Subcutaneous abdominal adipose tissue (tissue), 5 donors: ENCODE data around the gene PINLYP.
A peak's percentile ranks its signal among the peaks of the same experiment; 100 is the strongest.

ENCODE experiments used
- H3K27ac ChIP-seq: one replicate; pipeline ENCODE4 v1.7.0; 2013; ENCODE audit warnings: low read depth, mild to moderate bottlenecking, inconsistent platforms, low read length, moderate library complexity
- H3K27me3 ChIP-seq, 5 donors: one replicate each; pipeline ENCODE4 v1.7.0; 2013; ENCODE audit warnings: low read length in 5 of 5, inconsistent platforms in 1 of 5; ENCODE audit not compliant: control insufficient read depth in 5 of 5, insufficient read depth in 4 of 5
- H3K36me3 ChIP-seq, 5 donors: one replicate each; pipeline ENCODE4 v1.7.0; 2013; ENCODE audit warnings: low read length in 5 of 5; ENCODE audit not compliant: control insufficient read depth in 5 of 5, insufficient read depth in 5 of 5
- H3K4me1 ChIP-seq, 5 donors: one replicate each; pipeline ENCODE4 v1.7.0; 2013; ENCODE audit warnings: low read length in 5 of 5, mild to moderate bottlenecking in 3 of 5, moderate library complexity in 1 of 5; ENCODE audit not compliant: control insufficient read depth in 5 of 5, insufficient read depth in 5 of 5
- H3K4me3 ChIP-seq, 5 donors: one replicate each; pipeline ENCODE4 v1.7.0; 2013; ENCODE audit warnings: low read length in 5 of 5, low read depth in 1 of 5
- H3K9ac ChIP-seq, 5 donors: one replicate each; pipeline ENCODE4 v1.7.0; 2013; ENCODE audit warnings: low read length in 5 of 5, mild to moderate bottlenecking in 4 of 5, moderate library complexity in 3 of 5
- H3K9me3 ChIP-seq, 5 donors: one replicate each; pipeline ENCODE4 v1.7.0; 2013; ENCODE audit warnings: low read length in 5 of 5; ENCODE audit not compliant: control insufficient read depth in 5 of 5
- donor health status: healthy.
- donor health status: healthy.
- donor health status: healthy.
- donor health status: healthy.
- donor health status: healthy.

The PINLYP gene

DNA sequence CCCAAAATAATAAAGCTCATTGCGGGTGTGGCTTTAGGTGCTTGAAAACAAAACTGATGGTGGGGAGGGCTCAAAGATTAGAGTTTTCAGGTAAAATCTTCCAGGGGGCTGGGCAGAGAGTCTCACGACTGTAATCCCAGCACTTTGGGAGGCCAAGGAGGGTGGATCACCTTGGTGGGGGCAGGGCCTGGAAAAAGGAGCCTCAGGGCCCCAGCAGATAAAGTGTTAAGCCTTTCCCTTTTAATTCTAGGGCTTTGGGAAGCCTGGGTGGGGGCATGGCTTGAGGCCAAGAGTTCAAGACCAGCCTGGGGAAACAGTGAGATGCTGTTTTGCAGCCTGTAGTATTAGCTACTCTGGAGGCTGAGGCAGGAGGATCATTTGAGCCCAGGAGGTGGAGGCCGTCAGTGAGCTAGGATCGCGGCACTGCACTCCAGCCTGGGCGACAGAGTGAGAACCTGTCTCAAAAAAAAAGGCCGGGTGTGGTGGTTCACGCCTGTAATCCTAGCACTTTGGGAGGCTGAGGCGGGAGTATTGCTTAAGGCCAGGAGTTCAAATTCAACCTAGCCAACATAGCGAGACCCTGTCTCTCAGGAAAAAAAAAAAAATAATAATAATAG lies 18.6 kb downstream of the PINLYP start:
- Histone ChIP-seq H3K36me3 (peaks cover 0 to 50% (median 39%) of the 10 kb centered on the region in 5 donors), H3K9ac (peak overlapping the region in 4 of 5 donors; percentile 63 to 94 (median 89)), H3K4me1 (peaks cover 8 to 48% (median 40%) of the 10 kb centered on the region in 5 donors)

DNA sequence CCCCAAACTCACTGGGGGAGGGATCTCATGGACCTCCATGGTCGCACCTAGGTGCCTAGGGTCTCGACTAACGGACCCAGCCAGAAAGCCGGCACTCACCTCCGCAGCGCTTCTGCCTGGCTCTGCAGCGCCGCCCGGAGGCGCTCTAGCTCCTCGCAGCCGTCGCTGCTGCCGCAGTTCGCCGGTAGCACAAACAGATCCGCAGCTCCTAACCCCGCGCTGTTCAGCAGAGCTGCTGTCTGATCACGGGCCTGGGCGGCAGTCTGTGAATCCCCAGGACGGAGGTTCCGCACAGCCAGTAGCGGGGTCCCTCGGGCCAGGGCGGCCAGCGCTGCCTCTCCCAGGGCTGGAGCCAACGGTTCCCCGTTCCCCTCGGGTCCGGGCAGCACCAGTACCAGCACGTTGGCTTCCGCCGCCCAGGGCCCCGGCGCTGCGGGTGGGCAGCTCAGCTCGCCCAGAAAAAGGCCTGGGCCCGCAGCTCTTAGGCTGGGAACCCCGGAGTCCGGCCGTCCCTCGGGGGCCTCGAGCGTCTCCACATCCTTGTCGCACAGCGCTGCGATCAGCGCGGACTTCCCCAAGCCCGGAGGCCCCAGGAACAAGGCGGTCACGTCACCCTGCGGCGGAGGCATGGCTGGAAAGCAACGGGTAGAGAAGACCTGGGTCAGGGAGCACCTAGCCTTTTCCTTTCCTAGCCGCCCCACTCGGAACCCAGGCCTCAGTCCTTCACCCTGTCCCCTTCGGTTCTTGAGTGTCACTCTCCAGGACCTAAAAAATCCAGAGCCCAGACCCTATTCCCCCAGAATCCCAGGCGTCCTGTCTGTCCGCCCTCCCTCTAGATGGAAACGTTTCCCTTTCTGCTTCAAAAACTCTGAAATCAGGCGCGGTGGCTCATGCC lies 19.4 kb downstream of the PINLYP start:
- peak overlapping the region; percentile 84 to 94 (median 90) for H3K9ac ChIP-seq
- peaks cover 8 to 48% (median 40%) of the 10 kb centered on the region in 5 donors for H3K4me1 ChIP-seq
- H3K4me3 ChIP-seq: peak overlapping the region; percentile 60 to 88 (median 82)
- H3K9me3 ChIP-seq: no peaks in the 10 kb centered on the region
- no peaks in the 10 kb centered on the region for H3K27me3 ChIP-seq
- H3K27ac ChIP-seq: peak overlapping the region; percentile 89
- H3K36me3 ChIP-seq: peaks cover 0 to 56% (median 45%) of the 10 kb centered on the region in 5 donors

More for the DNA sequence above, 18.6 kb downstream of the PINLYP start:
- peak overlapping the region; percentile 11 to 82 (median 70) for H3K4me3 ChIP-seq
- no peaks in the 10 kb centered on the region for H3K9me3 ChIP-seq
- peak overlapping the region; percentile 89 for H3K27ac ChIP-seq
- no peaks in the 10 kb centered on the region for H3K27me3 ChIP-seq

DNA sequence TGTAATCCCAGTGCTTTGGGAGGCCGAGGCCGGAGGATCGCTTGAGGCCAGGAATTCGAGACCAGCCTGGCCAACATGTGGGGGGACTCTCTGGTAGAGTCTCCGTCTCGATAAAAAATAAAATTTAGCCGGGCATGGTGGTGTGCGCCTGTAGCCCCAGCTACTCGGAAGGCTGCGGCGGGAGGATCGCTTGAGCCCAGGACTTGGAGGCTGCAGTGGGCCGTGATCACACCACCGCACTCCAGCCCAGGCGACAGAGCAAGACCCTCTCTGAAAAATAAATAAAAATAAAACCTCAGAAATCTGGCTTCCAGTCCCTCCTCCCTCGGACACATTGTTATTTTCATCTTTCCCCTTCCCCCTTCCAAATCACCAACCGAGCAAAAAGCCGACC lies 20.0 kb downstream of the PINLYP start:
- Histone ChIP-seq H3K4me1 (peaks cover 8 to 48% (median 40%) of the 10 kb centered on the region in 5 donors), H3K27ac (peak overlapping the region; percentile 89), H3K9me3 (no peaks in the 10 kb centered on the region), H3K9ac (peak overlapping the region; percentile 84 to 94 (median 90)), H3K36me3 (peaks cover 0 to 56% (median 43%) of the 10 kb centered on the region in 5 donors), H3K4me3 (peak overlapping the region; percentile 60 to 88 (median 82)), H3K27me3 (no peaks in the 10 kb centered on the region)

DNA sequence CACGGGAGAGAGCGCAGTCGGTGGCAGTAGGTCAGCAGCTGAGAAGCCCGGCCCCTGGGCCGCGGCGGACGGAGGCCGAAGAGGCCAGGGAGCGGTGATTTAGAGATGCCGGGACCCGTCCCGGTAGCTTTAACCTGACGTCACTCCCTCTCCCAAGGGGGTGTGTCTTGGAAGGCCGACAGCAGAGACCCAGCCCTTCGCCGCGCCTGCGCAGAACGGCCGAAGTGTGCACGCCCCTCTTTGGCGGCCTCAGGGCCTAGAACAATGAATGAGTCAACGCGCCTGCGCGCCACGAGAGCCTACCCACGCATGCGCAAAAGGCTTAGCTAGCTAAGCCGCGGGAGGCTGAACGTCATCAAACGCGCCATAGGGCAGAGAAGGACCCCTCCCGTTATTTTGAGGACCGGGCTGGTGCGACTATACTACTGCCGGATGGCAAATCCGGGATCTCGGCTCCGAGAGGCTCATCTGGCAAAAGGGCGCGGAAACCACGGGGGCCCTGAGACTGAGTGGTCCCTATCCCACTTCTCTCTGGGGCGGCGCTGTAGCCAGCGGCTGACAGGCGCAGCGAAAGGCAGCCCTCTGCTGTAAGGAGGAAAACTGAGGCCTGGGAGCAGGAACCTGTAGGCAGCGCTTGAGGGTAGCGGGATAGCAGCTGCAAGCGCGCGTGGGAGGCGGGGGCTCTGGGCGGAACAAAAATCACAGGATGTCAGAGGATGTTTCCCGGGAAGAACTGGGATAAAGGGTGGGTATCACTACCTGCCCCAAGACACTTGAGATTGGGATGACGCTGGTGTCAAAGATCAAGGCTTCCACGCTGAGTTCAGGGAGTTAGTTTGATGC lies 20.6 kb downstream of the PINLYP start, which contains the start of the genes IRGQ and ZNF576:
Gene IRGQ, minus strand, starts transcription at position 136 of the 843 bp plus-strand sequence. CDS start 796 bp downstream, outside the sequence.
Gene ZNF576, plus strand, starts transcription at position 597 of the 843 bp plus-strand sequence. CDS start 514 bp downstream, outside the sequence.
- H3K9me3 ChIP-seq: no peaks in the 10 kb centered on the region
- no peaks in the 10 kb centered on the region for H3K27me3 ChIP-seq
- peaks cover 8 to 48% (median 40%) of the 10 kb centered on the region in 5 donors for H3K4me1 ChIP-seq
- peak within 1 kb of the TSS; percentile 99 for H3K27ac ChIP-seq
- H3K4me3 ChIP-seq: peak within 1 kb of the TSS; percentile 70 to 88 (median 82)
- peaks cover 0 to 56% (median 41%) of the 10 kb centered on the region in 5 donors for H3K36me3 ChIP-seq
- H3K9ac ChIP-seq: peak within 1 kb of the TSS; percentile 84 to 96 (median 90)

DNA sequence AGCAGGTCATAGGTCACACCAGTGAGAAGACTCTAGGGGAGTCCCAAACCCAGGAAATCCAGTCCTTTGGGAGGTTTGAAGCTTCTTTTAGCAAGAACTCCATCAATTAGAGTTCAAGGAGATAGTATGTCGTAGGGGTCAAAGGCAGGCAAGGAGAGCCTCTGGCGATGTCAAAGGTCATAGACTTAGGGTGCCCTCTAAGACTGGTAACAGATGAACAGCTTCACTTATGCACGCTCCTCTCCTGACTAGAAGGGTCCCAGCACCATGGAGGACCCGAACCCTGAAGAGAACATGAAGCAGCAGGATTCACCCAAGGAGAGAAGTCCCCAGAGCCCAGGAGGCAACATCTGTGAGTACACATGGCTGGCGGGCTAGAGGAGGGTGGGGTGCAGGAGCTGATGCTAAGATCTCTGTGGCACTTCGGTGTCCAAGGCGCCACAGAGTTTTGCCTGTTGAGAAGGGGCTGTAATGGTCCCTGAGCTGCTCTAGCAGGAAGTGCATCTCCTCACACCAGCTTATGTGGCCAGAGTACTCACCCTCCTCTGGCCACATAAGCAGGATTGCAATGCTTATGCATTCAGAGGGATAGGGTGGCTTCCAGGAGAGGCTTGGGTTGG lies 21.4 kb downstream of the PINLYP start:
- Histone ChIP-seq H3K4me3 (peak overlapping the region; percentile 70 to 88 (median 76)), H3K36me3 (peaks cover 0 to 55% (median 44%) of the 10 kb centered on the region in 5 donors), H3K4me1 (peaks cover 8 to 48% (median 40%) of the 10 kb centered on the region in 5 donors), H3K27ac (peak overlapping the region; percentile 99), H3K27me3 (no peaks in the 10 kb centered on the region), H3K9me3 (no peaks in the 10 kb centered on the region), H3K9ac (peak overlapping the region; percentile 79 to 96 (median 90))

DNA sequence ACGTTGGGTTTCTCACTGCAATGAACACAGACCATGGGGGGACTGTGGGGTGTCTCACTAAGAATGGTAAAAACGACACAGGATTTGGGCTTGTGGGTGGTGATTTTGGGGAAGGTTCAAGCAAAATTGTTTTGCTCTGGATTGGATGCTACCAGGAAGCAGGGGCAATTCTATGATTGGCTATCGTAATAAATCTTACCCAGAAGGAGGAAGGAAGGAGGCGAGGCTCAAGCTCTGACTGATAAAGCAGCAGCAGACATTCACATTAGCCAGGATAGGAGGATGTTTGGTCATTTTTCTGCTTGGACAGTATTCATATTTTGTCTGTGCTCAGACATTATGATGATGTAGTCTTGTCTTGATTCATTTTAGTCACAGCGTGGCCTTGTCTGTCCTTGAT lies 22.3 kb downstream of the PINLYP start:
- Histone ChIP-seq H3K27me3 (no peaks in the 10 kb centered on the region), H3K4me1 (peaks cover 8 to 48% (median 40%) of the 10 kb centered on the region in 5 donors), H3K9me3 (no peaks in the 10 kb centered on the region), H3K9ac (peak overlapping the region in 3 of 5 donors; percentile 85 to 96 (median 90)), H3K36me3 (peaks cover 0 to 54% (median 43%) of the 10 kb centered on the region in 5 donors), H3K4me3 (no peak overlapping the region), H3K27ac (peak overlapping the region; percentile 99)

DNA sequence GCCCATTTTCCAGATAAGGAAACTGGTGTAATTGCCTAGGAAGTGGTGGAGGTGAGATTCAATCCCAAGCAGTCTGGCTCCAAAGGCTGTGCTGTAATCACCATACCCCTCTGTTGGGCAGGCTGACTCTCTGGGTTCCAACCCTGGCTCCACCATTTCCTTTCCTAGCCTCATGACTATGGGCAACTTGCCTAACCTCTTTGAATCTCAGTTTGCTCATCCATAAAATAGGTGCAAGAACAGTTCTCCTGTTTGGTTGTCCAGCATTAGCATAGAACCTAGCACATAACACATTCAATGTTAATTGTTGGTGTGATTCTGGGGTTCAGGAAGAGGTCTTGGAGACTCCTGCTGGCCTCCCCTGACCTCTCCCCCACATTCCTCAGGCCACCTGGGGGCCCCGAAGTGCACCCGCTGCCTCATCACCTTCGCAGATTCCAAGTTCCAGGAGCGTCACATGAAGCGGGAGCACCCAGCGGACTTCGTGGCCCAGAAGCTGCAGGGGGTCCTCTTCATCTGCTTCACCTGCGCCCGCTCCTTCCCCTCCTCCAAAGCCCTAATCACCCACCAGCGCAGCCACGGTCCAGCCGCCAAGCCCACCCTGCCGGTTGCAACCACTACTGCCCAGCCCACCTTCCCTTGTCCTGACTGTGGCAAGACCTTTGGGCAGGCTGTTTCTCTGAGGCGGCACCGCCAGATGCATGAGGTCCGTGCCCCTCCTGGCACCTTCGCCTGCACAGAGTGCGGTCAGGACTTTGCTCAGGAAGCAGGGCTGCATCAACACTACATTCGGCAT lies 23.0 kb downstream of the PINLYP start:
- no peak overlapping the region for H3K27ac ChIP-seq
- H3K4me3 ChIP-seq: no peak overlapping the region
- no peaks in the 10 kb centered on the region for H3K27me3 ChIP-seq
- no peak overlapping the region for H3K9ac ChIP-seq
- peaks cover 0 to 50% (median 37%) of the 10 kb centered on the region in 5 donors for H3K36me3 ChIP-seq
- peaks cover 8 to 45% (median 38%) of the 10 kb centered on the region in 5 donors for H3K4me1 ChIP-seq
- H3K9me3 ChIP-seq: no peaks in the 10 kb centered on the region

DNA sequence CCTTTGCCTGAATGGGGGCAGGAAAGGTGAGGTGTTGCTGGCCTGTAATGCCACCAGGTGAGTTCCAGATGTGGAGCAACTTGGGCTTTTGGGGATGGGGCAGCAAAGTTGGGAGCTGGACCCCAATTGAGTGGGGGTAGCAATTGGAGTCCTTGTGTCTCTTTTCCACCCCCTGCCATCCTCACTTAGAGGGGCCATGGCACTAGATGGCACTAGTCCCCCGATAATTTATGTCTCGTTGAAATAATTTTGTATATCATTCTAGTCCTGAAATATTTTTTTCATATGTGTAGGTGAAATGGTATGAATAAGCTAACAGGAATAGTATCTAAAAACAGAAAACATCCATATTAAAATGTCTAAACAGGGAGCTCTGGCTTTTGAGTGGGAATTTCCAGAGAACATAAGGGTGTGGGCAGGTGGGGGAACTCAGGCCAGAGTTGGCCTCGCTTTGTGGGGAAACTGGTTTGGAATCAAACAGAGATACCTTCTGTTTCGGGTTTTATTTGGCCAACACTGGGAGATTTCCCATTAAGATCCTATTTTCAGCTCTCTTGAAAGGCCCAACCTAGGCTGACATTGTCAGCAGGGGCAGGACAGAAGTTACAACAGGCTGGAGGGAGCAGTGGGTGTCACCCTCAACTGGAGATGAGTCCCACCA lies 24.2 kb downstream of the PINLYP start:
- H3K27ac ChIP-seq: no peak overlapping the region
- H3K9ac ChIP-seq: peak overlapping the region in 2 of 5 donors; percentile 17 to 30
- H3K4me3 ChIP-seq: no peak overlapping the region
- no peaks in the 10 kb centered on the region for H3K27me3 ChIP-seq
- peaks cover 0 to 47% (median 33%) of the 10 kb centered on the region in 5 donors for H3K36me3 ChIP-seq
- H3K4me1 ChIP-seq: peaks cover 8 to 34% (median 27%) of the 10 kb centered on the region in 5 donors
- H3K9me3 ChIP-seq: no peaks in the 10 kb centered on the region
